ENCODE data around the gene LINC01488. TPM values are rescaled to one million over a fixed set of nuclear protein-coding genes. Genes with fewer than 3 reads are reported as not detected.

LINC01488 gene
- total RNA-seq, 1 experiment from 2014 or later, result not detected

DNA sequence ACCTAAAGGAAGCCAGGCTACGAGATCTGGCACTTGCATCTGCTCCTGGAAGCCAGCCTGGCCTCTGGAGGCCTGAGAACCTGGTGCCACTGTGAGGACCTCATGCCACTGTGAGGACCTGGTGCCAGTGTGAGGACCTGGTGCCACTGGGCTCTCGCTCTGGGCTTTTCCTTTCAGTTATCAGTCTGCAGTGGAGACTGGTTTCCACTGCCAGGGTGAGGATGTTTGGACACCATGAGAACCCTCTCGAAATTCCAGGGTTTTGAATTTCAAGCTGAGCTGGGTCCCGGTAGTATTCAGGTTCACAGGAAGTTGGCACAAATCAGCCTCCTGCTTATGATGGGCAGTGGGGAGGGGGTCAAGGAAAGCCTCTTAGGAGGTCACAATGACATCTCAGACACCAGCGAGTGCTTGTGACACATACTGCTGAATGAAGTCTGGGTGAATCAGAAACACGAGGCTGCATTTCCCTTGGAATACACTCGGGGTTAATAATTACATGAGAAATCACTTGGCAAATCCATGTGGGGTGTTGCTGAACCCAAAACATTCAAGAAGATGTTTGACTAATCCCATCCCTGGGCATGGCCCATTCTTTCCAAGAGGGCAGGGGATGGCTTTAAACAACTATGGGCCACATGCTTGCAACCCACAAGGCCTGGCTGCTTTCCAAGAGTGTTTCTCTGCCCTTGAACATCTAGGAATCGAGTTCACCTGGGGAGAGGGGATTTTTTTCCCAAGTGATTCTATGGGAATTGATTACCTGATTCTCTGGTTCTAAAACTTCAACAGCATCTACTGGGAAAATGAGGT is 60.2 kb downstream of the LINC01488 start:
- no peak for DNase-seq
- TF ChIP-seq EZH2 (IDR thresholded peaks at IDR 0.05; ENCODE audit: low read depth), result no peak
- TF ChIP-seq CTCF (conservative IDR thresholded peaks at IDR 0.05), result no peak
- H3K27ac ChIP-seq, result no peak overlapping the region
- H3K79me2 ChIP-seq (ENCODE audit: low read depth), result no peaks in the 10 kb centered on the region
- H3K4me2 ChIP-seq, result no peak overlapping the region
- 0 out of 2 replicates have a peak, but pooled peaks cover 12% of the 10 kb centered on the region for H3K27me3 ChIP-seq (ENCODE audit: insufficient read depth, low read depth)
- H2AFZ ChIP-seq, result no peak overlapping the region
- H3F3A ChIP-seq (ENCODE audit: insufficient read depth, low read depth), result no peaks in the 10 kb centered on the region
- POLR2A ChIA-PET (ENCODE audit: unreplicated experiment), result no interaction called here
- no peaks in the 10 kb centered on the region for H3K9me2 ChIP-seq (ENCODE audit: insufficient read depth)
- no peaks in the 10 kb centered on the region for H3K36me3 ChIP-seq (ENCODE audit: low read depth)
- no peaks in the 10 kb centered on the region for H4K20me1 ChIP-seq (ENCODE audit: insufficient read depth)
- no peaks in the 10 kb centered on the region for H3K9me3 ChIP-seq (ENCODE audit: insufficient read depth, low read depth)
- H3K4me1 ChIP-seq (replicated peaks; ENCODE audit: insufficient read depth), result no peaks in the 10 kb centered on the region
- CTCF ChIA-PET, result interaction anchor here (0.7 kb wide), 1 partner anchor 531 kb away, joined by 3 read pairs; no protein-coding TSS in a partner anchor
- intact Hi-C loops (cut with micrococcal nuclease; ENCODE audit: unreplicated experiment), result loop anchor here (5.0 kb wide), 1 partner anchor 96 kb away; no protein-coding TSS in a partner anchor
- BruUV-seq (replicated peaks), result no TSS peak
- no peak overlapping the region for H3K4me3 ChIP-seq

GRCh38 chr11:69542314-69543168 is 61.1 kb downstream of the LINC01488 start:
- Histone ChIP-seq H3K4me1 (replicated peaks; ENCODE audit: insufficient read depth) (no peaks in the 10 kb centered on the region), H3K27ac (no peak overlapping the region), H3K4me3 (no peak overlapping the region), H3K4me2 (no peak overlapping the region), H4K20me1 (ENCODE audit: insufficient read depth) (no peaks in the 10 kb centered on the region), H3K27me3 (ENCODE audit: insufficient read depth, low read depth) (0 out of 2 replicates have a peak, but pooled peaks cover 12% of the 10 kb centered on the region), H3K9me2 (ENCODE audit: insufficient read depth) (no peaks in the 10 kb centered on the region), H3F3A (ENCODE audit: insufficient read depth, low read depth) (no peaks in the 10 kb centered on the region), H3K36me3 (ENCODE audit: low read depth) (no peaks in the 10 kb centered on the region), H3K79me2 (ENCODE audit: low read depth) (no peaks in the 10 kb centered on the region), H3K9me3 (ENCODE audit: insufficient read depth, low read depth) (no peaks in the 10 kb centered on the region), H2AFZ (no peak overlapping the region)
- intact Hi-C loops (cut with micrococcal nuclease; ENCODE audit: unreplicated experiment), result loop anchor here (5.0 kb wide), 1 partner anchor 95 kb away; no protein-coding TSS in a partner anchor
- no peak for TF ChIP-seq CTCF (conservative IDR thresholded peaks at IDR 0.05)
- no peak for TF ChIP-seq EZH2 (IDR thresholded peaks at IDR 0.05; ENCODE audit: low read depth)
- no peak for DNase-seq
- CTCF ChIA-PET, result no interaction called here
- POLR2A ChIA-PET (ENCODE audit: unreplicated experiment), result no interaction called here
- no TSS peak for BruUV-seq (replicated peaks)

Other genes starting within 250 kb of the LINC01488 start
- gene MYEOV, start 187.5 kb upstream of the LINC01488 start, total RNA-seq (2021), result 182 and 232 TPM in 2 replicates
- gene CCND1, start 159.5 kb downstream of the LINC01488 start, total RNA-seq (2021), result 346 and 586 TPM in 2 replicates
- gene LTO1, start 193.7 kb downstream of the LINC01488 start, total RNA-seq (2021), result 41.1 and 50.3 TPM in 2 replicates
- 2.0 and 3.4 TPM in 2 replicates for gene FGF19, start 222.4 kb downstream of the LINC01488 start, total RNA-seq (2021)

All from PC-9 (cell line).